ENCODE data around the gene ARHGEF39. TPM values are rescaled to one million over a fixed set of nuclear protein-coding genes. Genes with fewer than 3 reads are reported as not detected.

Gene ARHGEF39
- total RNA-seq, 5 donors from 2014 or later (not counting 1 experiment from before 2014, with no cell fraction given), result 0.12 to 1.3 (median 0.57) TPM

DNA sequence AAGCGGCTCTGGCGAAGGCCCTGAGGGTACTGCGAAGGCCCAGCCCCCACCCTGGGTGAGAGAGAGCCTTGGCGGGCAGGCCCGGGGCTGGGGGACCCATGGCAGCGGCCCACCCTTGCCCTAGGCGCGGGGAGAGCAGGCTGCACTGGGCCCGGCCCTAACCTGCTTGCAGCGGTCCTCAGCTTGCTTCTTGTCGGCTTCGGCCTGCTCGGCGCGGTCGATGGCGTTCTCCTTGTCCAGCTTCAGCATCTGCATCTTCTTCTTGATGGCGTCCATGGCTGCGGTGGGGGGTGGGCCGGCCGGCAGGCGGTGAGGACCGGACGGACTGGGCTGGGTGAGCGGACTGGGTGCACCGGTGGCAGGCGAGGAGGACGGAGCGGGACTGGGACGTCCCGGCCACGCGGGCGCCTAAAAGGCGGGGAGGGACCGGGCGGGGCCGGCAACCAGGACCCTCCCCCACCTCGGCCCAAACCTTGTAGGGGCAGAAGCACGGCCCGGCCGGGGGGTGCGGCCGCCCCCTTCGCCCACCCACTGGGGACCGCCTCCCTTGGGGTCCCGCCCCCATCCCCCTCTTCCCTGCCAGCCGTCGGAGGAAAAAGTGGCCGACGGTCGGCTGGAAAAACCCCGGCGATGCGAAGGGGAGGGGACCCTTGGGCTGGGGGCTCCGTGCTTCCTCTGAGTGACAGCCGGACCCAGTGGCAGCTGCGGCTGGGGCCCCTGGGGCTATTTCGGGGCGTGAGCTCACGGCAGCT is 24.7 kb upstream of the ARHGEF39 start, which contains the start of gene TPM2:
Gene TPM2 (minus strand): TSS at position 384 of the 752 bp plus-strand sequence. CDS start 108 bp downstream, at position 276.
- peak within 1 kb of the TSS; percentile 61 to 74 for H3K4me3 ChIP-seq (ENCODE audit: control insufficient read depth in 1 of 2, extremely low read depth in 1 of 2, low read length in 1 of 2)
- Mint-ChIP-seq H3K36me3 (no peaks in the 10 kb centered on the region), H3K4me3 (peak within 1 kb of the TSS; percentile 82 to 87 (median 83))

DNA sequence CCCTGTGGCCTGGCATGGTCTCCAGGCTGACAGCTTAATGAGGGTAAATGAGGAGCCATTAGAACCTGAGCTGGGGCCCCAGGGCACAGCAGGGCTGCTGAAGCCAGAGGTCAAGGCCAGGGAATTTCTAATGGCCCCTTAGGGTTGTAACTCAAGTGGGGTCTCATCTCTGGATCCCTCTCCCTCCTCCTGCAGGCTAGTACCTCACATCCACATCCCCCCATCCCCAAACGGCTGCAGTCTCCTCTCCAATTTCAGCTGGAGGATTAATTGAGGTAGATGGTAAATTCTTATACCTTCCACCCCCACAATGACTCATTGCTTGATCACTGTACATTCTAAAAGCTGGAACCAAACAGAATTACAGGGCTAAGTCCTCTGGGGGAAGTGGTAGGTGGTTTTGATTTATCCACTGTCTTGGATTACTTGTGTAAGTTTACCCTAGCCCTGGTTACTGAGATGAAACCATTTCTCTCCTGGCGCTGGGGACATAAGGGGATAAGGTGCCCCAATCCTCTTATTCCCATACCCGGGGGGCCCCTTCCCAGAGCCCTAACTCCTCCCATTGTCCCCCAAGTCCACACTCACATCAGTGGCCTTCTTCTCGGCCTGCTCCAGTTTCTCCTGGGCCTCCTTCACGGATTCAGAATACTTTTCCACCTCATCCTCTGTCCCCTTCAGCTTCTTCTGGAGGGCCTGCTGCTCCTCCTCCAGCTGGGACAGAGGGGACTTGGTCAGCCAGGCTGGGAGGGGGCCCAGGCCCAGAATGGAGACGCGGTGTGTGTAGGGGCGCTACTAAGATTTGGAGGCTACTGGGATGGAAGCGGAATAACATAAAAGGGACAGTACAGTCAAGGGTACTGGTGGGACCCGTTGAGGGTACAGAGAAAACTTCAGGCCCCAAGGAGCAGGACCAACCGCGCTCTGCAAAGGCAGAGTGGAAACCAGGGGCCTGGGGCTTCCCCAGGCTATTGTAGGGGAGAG is 23.9 kb upstream of the ARHGEF39 start:
- POLR2A ChIA-PET, result no interaction called here
- CTCF ChIA-PET, result interaction anchor here (0.6 to 1.4 kb wide), 2 partner anchors 8 to 41 kb away, joined by 3 to 4 read pairs; no protein-coding TSS in a partner anchor
- H3K4me1 ChIP-seq (ENCODE audit: control insufficient read depth in 1 of 2, extremely low read depth in 1 of 2, insufficient read depth in 2 of 2, low read length in 2 of 2), result peaks cover 2 to 26% of the 10 kb centered on the region in 2 experiments
- peak in 3 of 4 experiments; percentile 17 to 58 (median 42) for ATAC-seq (replicated peaks in 1 of 4)
- Mint-ChIP-seq H3K36me3 (no peaks in the 10 kb centered on the region), H3K27ac (peak overlapping the region; percentile 79 to 85), H3K27me3 (no peaks in the 10 kb centered on the region), H3K4me3 (peak overlapping the region; percentile 61 to 77 (median 69)), H3K9me3 (no peaks in the 10 kb centered on the region), H3K4me1 (peaks cover 23 to 28% (median 27%) of the 10 kb centered on the region in 3 donors)
- peak in 1 of 35 experiments; percentile 11 for DNase-seq
- no peak overlapping the region for H3K27ac ChIP-seq (ENCODE audit: low read length)
- no peaks in the 10 kb centered on the region for H3K9me3 ChIP-seq
- H3K36me3 ChIP-seq (ENCODE audit: control insufficient read depth in 2 of 2, extremely low read depth in 1 of 2, insufficient read depth in 1 of 2, low read length in 1 of 2), result no peaks in the 10 kb centered on the region
- H3K27me3 ChIP-seq (replicated peaks in 1 of 2; ENCODE audit: control insufficient read depth in 2 of 2, extremely low read depth in 1 of 2, insufficient read depth in 2 of 2, low read length in 1 of 2), result no peaks in the 10 kb centered on the region
- H3K4me3 ChIP-seq (ENCODE audit: control insufficient read depth in 1 of 2, extremely low read depth in 1 of 2, low read length in 1 of 2), result no peak overlapping the region
- 96% methylated on average over 10 of the region's 12 CpGs for WGBS (ENCODE audit: insufficient coverage)

More for the DNA sequence above, 24.7 kb upstream of the ARHGEF39 start, which contains the start of gene TPM2:
- Histone ChIP-seq H3K36me3 (ENCODE audit: control insufficient read depth in 2 of 2, extremely low read depth in 1 of 2, insufficient read depth in 1 of 2, low read length in 1 of 2) (no peaks in the 10 kb centered on the region), H3K27me3 (replicated peaks in 1 of 2; ENCODE audit: control insufficient read depth in 2 of 2, extremely low read depth in 1 of 2, insufficient read depth in 2 of 2, low read length in 1 of 2) (no peaks in the 10 kb centered on the region), H3K9me3 (no peaks in the 10 kb centered on the region), H3K27ac (ENCODE audit: low read length) (peak within 1 kb of the TSS; percentile 48), H3K4me1 (ENCODE audit: control insufficient read depth in 1 of 2, extremely low read depth in 1 of 2, insufficient read depth in 2 of 2, low read length in 2 of 2) (peaks cover 2 to 26% of the 10 kb centered on the region in 2 experiments)
- ChIA-PET POLR2A (no interaction called here), CTCF (interaction anchor here in 1 of 2 donors (0.6 to 1.3 kb wide), 4 partner anchors 12 to 52 kb away, joined by 3 read pairs; partner anchors contain the start of genes CCDC107 and RMRP)
- Mint-ChIP-seq H3K27ac (peak within 1 kb of the TSS; percentile 80 to 85), H3K9me3 (no peaks in the 10 kb centered on the region), H3K27me3 (no peaks in the 10 kb centered on the region), H3K4me1 (peaks cover 23 to 28% (median 27%) of the 10 kb centered on the region in 3 donors)
- 69% methylated on average over 32 of the region's 61 CpGs for WGBS (ENCODE audit: insufficient coverage)
- ATAC-seq (replicated peaks in 1 of 4) (no peak), DNase-seq (no peak)

DNA sequence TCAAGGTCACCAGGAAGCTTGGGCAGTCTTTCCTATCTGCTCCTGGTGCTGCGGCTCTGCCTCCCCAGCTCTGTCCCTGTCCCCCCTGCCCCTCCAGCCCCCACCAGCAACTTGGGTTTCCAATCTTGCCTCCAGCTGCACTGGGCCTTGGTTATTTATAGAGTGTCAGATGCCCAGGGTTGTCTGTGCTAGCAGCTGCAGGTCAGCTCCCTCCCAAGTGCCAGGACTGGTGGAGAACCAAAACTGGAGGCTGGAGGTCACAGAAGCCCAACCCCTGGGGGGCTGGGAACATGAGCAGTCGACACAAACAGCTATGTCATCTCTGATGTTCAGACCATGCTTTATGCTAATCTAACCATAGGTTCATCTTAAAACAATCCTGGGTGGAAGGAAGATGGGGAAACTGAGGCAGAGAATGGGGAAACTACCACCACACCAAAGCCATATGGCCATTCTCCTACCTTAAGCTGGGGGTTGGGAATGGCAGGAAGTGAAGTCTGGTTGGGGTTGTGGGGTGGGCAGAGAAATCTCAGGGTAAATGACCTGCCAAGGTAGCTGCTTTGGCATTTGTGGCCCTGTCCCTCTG is 23.1 kb upstream of the ARHGEF39 start:
- H3K27me3 ChIP-seq (replicated peaks in 1 of 2; ENCODE audit: control insufficient read depth in 2 of 2, extremely low read depth in 1 of 2, insufficient read depth in 2 of 2, low read length in 1 of 2), result no peaks in the 10 kb centered on the region
- no peak overlapping the region for H3K27ac ChIP-seq (ENCODE audit: low read length)
- no peak for DNase-seq
- peaks cover 23 to 28% (median 27%) of the 10 kb centered on the region in 3 donors for H3K4me1 Mint-ChIP-seq
- CTCF ChIA-PET, result interaction anchor here (0.6 to 1.4 kb wide), 2 partner anchors 9 to 40 kb away, joined by 3 to 4 read pairs; no protein-coding TSS in a partner anchor
- no peaks in the 10 kb centered on the region for H3K9me3 ChIP-seq
- no CpG with 5 or more reads among the region's 2 CpGs for WGBS (ENCODE audit: insufficient coverage)
- ATAC-seq (replicated peaks in 1 of 4), result no peak
- no peaks in the 10 kb centered on the region for H3K27me3 Mint-ChIP-seq
- H3K27ac Mint-ChIP-seq, result peak overlapping the region; percentile 39 to 85
- no peaks in the 10 kb centered on the region for H3K36me3 Mint-ChIP-seq
- POLR2A ChIA-PET, result no interaction called here
- no peaks in the 10 kb centered on the region for H3K9me3 Mint-ChIP-seq
- H3K4me3 ChIP-seq (ENCODE audit: control insufficient read depth in 1 of 2, extremely low read depth in 1 of 2, low read length in 1 of 2), result no peak overlapping the region
- no peaks in the 10 kb centered on the region for H3K36me3 ChIP-seq (ENCODE audit: control insufficient read depth in 2 of 2, extremely low read depth in 1 of 2, insufficient read depth in 1 of 2, low read length in 1 of 2)
- peaks cover 2 to 26% of the 10 kb centered on the region in 2 experiments for H3K4me1 ChIP-seq (ENCODE audit: control insufficient read depth in 1 of 2, extremely low read depth in 1 of 2, insufficient read depth in 2 of 2, low read length in 2 of 2)
- no peak overlapping the region for H3K4me3 Mint-ChIP-seq

GRCh38 chr9:35687306-35687705 is 22.3 kb upstream of the ARHGEF39 start:
- Mint-ChIP-seq H3K4me1 (peaks cover 23 to 28% (median 27%) of the 10 kb centered on the region in 3 donors), H3K4me3 (no peak overlapping the region), H3K36me3 (peaks cover 3% of the 10 kb centered on the region), H3K27me3 (no peaks in the 10 kb centered on the region), H3K9me3 (no peaks in the 10 kb centered on the region), H3K27ac (peak overlapping the region in 1 of 2 donors; percentile 85)
- no peaks in the 10 kb centered on the region for H3K9me3 ChIP-seq
- H3K27ac ChIP-seq (ENCODE audit: low read length), result no peak overlapping the region
- ChIA-PET CTCF (interaction anchor here in 1 of 2 donors (1.4 kb wide), 1 partner anchor 9 kb away, joined by 4 read pairs; no protein-coding TSS in a partner anchor), POLR2A (no interaction called here)
- H3K27me3 ChIP-seq (replicated peaks in 1 of 2; ENCODE audit: control insufficient read depth in 2 of 2, extremely low read depth in 1 of 2, insufficient read depth in 2 of 2, low read length in 1 of 2), result no peaks in the 10 kb centered on the region
- no peak overlapping the region for H3K4me3 ChIP-seq (ENCODE audit: control insufficient read depth in 1 of 2, extremely low read depth in 1 of 2, low read length in 1 of 2)
- WGBS (ENCODE audit: insufficient coverage), result 100% methylated on average over 2 of the region's 2 CpGs
- ATAC-seq (replicated peaks in 1 of 4) (no peak), DNase-seq (no peak)
- H3K36me3 ChIP-seq (ENCODE audit: control insufficient read depth in 2 of 2, extremely low read depth in 1 of 2, insufficient read depth in 1 of 2, low read length in 1 of 2), result no peaks in the 10 kb centered on the region
- H3K4me1 ChIP-seq (ENCODE audit: control insufficient read depth in 1 of 2, extremely low read depth in 1 of 2, insufficient read depth in 2 of 2, low read length in 2 of 2), result peaks cover 2 to 26% of the 10 kb centered on the region in 2 experiments

DNA sequence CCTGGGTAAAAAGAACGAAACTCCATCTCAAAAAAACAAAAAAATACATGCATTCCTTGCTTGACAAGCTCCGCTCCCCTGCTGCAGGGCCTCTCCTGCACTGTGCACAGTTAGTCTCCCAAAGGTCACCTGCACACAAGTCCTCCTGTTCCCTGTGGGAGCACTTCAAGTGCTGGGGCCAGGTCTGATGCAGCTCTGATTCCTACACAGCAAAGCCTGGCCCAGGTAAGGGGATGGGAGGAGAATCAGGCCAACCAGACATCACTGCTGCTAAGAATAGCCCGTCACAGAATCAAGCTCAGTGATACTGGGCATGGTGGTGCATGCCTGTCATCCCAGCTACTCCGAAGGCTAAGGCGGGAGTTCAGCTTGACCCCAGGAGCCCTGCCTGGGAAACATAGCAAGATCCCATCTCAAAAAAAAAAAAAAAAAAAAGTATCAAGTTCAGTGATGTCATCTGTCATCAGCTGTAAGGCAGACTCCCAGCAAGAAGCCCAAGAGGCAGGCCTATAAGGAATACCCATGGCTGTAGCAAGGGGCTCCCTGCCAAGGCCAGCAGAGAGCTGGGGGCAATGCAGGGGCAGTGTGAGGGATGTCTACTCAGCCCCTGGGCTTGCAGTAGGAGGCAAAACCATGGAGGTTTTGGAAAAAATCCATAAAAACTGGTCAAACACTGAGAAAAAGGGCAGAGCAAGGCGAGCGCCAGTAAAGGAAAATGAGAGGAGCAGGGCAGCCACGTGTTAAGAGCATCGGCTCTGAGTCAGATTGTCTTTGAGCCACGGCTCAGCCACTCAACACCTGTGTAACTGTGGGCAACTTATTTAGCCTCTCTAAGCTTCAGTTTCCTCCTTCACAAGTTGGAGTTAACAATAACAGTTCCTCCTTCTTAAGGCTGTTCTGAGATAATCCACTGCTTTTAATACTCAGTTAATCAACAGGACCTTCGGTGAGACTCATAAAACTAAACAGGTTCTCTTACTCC is 21.5 kb upstream of the ARHGEF39 start:
- Mint-ChIP-seq H3K36me3 (peaks cover 3% of the 10 kb centered on the region), H3K4me3 (no peak overlapping the region), H3K9me3 (no peaks in the 10 kb centered on the region), H3K27ac (peak overlapping the region; percentile 31 to 69), H3K27me3 (no peaks in the 10 kb centered on the region), H3K4me1 (peaks cover 17 to 21% (median 21%) of the 10 kb centered on the region in 3 donors)
- ChIA-PET CTCF (interaction anchor here (0.6 to 2.4 kb wide), 4 partner anchors 9 to 1555 kb away, joined by 3 to 6 read pairs (median 6); no protein-coding TSS in a partner anchor), POLR2A (no interaction called here)
- 80% methylated on average over 7 of the region's 11 CpGs for WGBS (ENCODE audit: insufficient coverage)
- ATAC-seq (replicated peaks in 1 of 4), result no peak
- no peaks in the 10 kb centered on the region for H3K27me3 ChIP-seq (replicated peaks in 1 of 2; ENCODE audit: control insufficient read depth in 2 of 2, extremely low read depth in 1 of 2, insufficient read depth in 2 of 2, low read length in 1 of 2)
- no peak for DNase-seq
- H3K4me3 ChIP-seq (ENCODE audit: control insufficient read depth in 1 of 2, extremely low read depth in 1 of 2, low read length in 1 of 2), result no peak overlapping the region
- H3K4me1 ChIP-seq (ENCODE audit: control insufficient read depth in 1 of 2, extremely low read depth in 1 of 2, insufficient read depth in 2 of 2, low read length in 2 of 2), result peaks cover 2 to 24% of the 10 kb centered on the region in 2 experiments
- no peak overlapping the region for H3K27ac ChIP-seq (ENCODE audit: low read length)
- H3K9me3 ChIP-seq, result no peaks in the 10 kb centered on the region
- no peaks in the 10 kb centered on the region for H3K36me3 ChIP-seq (ENCODE audit: control insufficient read depth in 2 of 2, extremely low read depth in 1 of 2, insufficient read depth in 1 of 2, low read length in 1 of 2)

Data from T-cell (primary cell).